Inferior parietal cortex (tissue), 1 donor: Measurements from ENCODE around the gene CPPED1.

Experiments
- DNase-seq: peaks from one replicate; pipeline ENCODE4 v3.0.0-alpha.2; 2016; ENCODE audit errors: extremely low spot score

The CPPED1 gene

GRCh38 chr16:12735805-12736204 is 67.9 kb downstream of the CPPED1 start:
- DNase-seq = no peak

GRCh38 chr16:12732600-12732999 is 71.1 kb downstream of the CPPED1 start:
- no peak for DNase-seq

GRCh38 chr16:12729448-12729847 is 74.2 kb downstream of the CPPED1 start:
- DNase-seq = no peak

GRCh38 chr16:12728469-12728868 is 75.2 kb downstream of the CPPED1 start:
- DNase-seq = no peak

GRCh38 chr16:12724226-12724625 is 79.5 kb downstream of the CPPED1 start:
- DNase-seq = no peak

- DNase-seq = no peak
Measured at GRCh38 chr16:12723681-12724080, 80.0 kb downstream of the CPPED1 start.

- peak; percentile 13 for DNase-seq
Measured at GRCh38 chr16:12721841-12722421, 81.8 kb downstream of the CPPED1 start.

- peak; percentile 58 for DNase-seq
Measured at GRCh38 chr16:12719972-12720371, 83.7 kb downstream of the CPPED1 start.

- no peak for DNase-seq
Measured at GRCh38 chr16:12716658-12717057, 87.0 kb downstream of the CPPED1 start.

GRCh38 chr16:12709807-12710206 is 93.9 kb downstream of the CPPED1 start:
- no peak for DNase-seq

GRCh38 chr16:12708266-12708665 is 95.4 kb downstream of the CPPED1 start:
- DNase-seq = no peak

- DNase-seq = no peak
Measured at GRCh38 chr16:12706628-12707027, 97.1 kb downstream of the CPPED1 start.

- no peak for DNase-seq
Measured at GRCh38 chr16:12704492-12705111, 99.1 kb downstream of the CPPED1 start.

GRCh38 chr16:12703935-12704334 is 99.8 kb downstream of the CPPED1 start:
- DNase-seq = no peak

- DNase-seq = no peak
Measured at GRCh38 chr16:12700161-12700560, 103.5 kb downstream of the CPPED1 start.

GRCh38 chr16:12699161-12699560 is 104.5 kb downstream of the CPPED1 start:
- DNase-seq = no peak

GRCh38 chr16:12697437-12697836 is 106.2 kb downstream of the CPPED1 start:
- DNase-seq = no peak

- no peak for DNase-seq
Measured at GRCh38 chr16:12695454-12695853, 108.2 kb downstream of the CPPED1 start.

GRCh38 chr16:12690024-12690423 is 113.7 kb downstream of the CPPED1 start:
- no peak for DNase-seq

- no peak for DNase-seq
Measured at GRCh38 chr16:12688951-12689850, 114.5 kb downstream of the CPPED1 start.

- DNase-seq = no peak
Measured at GRCh38 chr16:12685806-12686205, 117.9 kb downstream of the CPPED1 start.

- no peak for DNase-seq
Measured at GRCh38 chr16:12682432-12683165, 121.1 kb downstream of the CPPED1 start.
